ENCODE results near the gene CD46. TPM values are rescaled to one million over a fixed set of nuclear protein-coding genes. Genes with fewer than 3 reads are reported as not detected.

Gene CD46
- total and polyA plus RNA-seq, 7 donors: 18.6 to 143 (median 104) TPM

DNA sequence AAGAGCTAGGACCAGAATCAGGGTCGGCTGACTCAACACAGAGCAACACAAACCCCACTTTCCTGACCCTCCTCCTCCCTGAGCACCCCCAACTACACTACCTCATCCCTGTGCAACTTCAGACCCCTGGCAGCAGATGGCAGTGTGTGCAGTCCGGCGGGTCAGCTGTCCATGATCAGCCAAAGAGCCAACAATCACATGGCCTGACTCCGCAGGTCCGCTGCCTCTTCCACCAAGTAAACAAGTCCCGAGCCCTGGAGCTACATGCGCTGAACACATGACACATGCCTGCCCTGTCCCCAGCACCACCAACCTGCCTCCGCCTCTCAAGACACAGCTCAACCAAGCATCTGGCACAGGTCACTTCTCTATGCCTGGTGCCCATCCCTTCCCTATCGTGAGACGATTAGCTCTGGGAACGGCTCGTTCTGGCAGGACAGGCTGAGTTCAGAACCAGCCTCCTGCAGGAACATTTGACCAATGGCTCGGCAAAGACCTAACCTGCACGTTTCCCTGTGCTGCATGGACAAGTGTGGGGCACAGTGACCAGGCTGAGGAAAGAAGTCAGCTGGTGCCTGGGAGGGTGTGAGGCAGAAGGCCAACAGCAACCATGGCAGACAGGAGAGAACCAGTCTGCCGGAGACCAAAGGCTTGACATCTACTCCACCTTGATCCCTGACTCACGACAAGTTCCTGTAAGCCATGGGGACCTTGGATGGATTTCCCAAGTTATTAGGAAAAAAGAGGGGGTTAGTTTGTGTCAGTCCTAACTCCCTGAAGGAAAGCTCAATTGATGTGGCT, 60.3 kb downstream of the CD46 start:
- WGBS, 2 donors: 72 to 86% methylated on average over 16 of the region's 16 CpGs
- intact Hi-C loops (cut with DNase I): no loop called here
- Histone ChIP-seq H3K27me3 (no peaks in the 10 kb centered on the region), H3K36me3 (peaks cover 53 to 100% (median 88%) of the 10 kb centered on the region in 4 donors), H3K4me1 (peaks cover 0 to 100% (median 99%) of the 10 kb centered on the region in 4 donors), H3K27ac (peak overlapping the region; percentile 79 to 99 (median 88)), H3K9me3 (no peaks in the 10 kb centered on the region), H3K4me3 (peak overlapping the region in 2 of 4 donors; percentile 7 to 21)
- TF ChIP-seq POLR2A (IDR thresholded peaks at IDR 0.05) (no peak), POLR2AphosphoS5 (IDR thresholded peaks at IDR 0.05) (peak in 2 of 4 donors; percentile 57 to 86), EP300 (IDR thresholded peaks at IDR 0.05) (peak in 2 of 4 donors; percentile 8 to 74)
- TF ChIP-seq, protein P1, sequence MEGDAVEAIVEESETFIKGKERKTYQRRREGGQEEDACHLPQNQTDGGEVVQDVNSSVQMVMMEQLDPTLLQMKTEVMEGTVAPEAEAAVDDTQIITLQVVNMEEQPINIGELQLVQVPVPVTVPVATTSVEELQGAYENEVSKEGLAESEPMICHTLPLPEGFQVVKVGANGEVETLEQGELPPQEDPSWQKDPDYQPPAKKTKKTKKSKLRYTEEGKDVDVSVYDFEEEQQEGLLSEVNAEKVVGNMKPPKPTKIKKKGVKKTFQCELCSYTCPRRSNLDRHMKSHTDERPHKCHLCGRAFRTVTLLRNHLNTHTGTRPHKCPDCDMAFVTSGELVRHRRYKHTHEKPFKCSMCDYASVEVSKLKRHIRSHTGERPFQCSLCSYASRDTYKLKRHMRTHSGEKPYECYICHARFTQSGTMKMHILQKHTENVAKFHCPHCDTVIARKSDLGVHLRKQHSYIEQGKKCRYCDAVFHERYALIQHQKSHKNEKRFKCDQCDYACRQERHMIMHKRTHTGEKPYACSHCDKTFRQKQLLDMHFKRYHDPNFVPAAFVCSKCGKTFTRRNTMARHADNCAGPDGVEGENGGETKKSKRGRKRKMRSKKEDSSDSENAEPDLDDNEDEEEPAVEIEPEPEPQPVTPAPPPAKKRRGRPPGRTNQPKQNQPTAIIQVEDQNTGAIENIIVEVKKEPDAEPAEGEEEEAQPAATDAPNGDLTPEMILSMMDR (IDR thresholded peaks at IDR 0.05): peak; percentile 45 to 52 (median 50)
- DNase-seq: peak; percentile 93

DNA sequence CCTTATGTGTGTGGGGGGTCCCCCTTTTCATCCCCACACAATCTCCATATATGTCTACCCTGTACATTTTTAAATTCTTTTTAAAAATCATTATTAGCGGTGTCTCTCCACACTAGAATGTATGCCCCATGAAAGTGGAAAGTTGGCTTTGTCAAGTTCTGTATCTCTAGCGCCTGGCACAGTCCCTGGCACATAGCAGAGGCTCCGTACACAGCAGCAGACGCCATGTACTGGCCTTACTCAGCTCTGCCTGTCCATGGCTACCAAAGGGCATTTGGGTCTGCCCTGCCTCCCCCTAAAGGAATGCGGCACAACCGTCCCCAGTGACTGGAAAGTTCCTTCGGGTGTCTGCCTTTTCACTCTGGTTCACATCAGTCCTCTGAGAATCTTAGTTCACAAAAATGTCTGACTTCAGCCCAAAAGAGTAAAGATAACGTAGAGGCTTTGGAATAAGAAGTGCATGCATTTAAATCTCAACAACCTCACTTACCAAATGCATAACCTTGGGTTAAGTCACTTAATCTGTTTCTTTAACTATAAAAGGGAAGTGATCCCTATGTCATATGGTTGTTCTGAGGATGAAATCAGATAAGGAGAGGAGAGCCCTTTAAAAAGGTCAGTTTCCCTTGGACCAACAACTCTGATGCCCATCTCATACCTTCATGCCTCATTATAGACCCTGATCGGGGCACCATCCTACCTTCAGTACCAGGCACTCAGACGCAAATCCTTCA, 61.1 kb downstream of the CD46 start:
- no peak for DNase-seq
- intact Hi-C loops (cut with DNase I): no loop called here
- H3K4me1 ChIP-seq: peaks cover 0 to 100% (median 99%) of the 10 kb centered on the region in 4 donors
- peak overlapping the region; percentile 79 to 99 (median 88) for H3K27ac ChIP-seq
- H3K36me3 ChIP-seq: peaks cover 53 to 100% (median 86%) of the 10 kb centered on the region in 4 donors
- 92 to 94% methylated on average over 10 of the region's 10 CpGs for WGBS, 2 donors
- H3K9me3 ChIP-seq: no peaks in the 10 kb centered on the region
- TF ChIP-seq POLR2AphosphoS5 (IDR thresholded peaks at IDR 0.05) (no peak), EP300 (IDR thresholded peaks at IDR 0.05) (no peak)
- TF ChIP-seq, protein P1 (IDR thresholded peaks at IDR 0.05): no peak
- H3K4me3 ChIP-seq: peak overlapping the region in 1 of 4 donors; percentile 21
- H3K27me3 ChIP-seq: no peaks in the 10 kb centered on the region

DNA sequence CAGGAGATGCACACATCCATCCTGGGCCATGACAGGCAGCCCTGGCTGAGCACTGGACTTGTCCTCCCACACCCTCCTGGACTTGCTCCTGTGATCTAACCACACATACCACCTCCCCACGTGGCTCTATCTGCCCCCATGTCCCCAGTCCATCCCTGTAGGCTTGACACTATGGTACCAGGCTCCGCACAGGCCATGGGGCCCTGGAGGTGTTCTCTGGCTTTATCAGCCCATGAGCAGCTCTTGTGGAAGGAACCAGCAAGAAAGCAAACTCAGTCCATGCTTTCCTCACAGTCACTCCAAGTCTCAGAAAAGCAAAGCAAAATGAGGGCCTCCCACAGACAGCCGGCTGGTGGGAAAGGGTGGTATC, 61.6 kb downstream of the CD46 start:
- H3K36me3 ChIP-seq: peaks cover 50 to 98% (median 83%) of the 10 kb centered on the region in 4 donors
- DNase-seq: no peak
- intact Hi-C loops (cut with DNase I): no loop called here
- no peaks in the 10 kb centered on the region for H3K9me3 ChIP-seq
- TF ChIP-seq, protein P1 (IDR thresholded peaks at IDR 0.05): no peak
- TF ChIP-seq POLR2A (IDR thresholded peaks at IDR 0.05) (no peak), EP300 (IDR thresholded peaks at IDR 0.05) (no peak), POLR2AphosphoS5 (IDR thresholded peaks at IDR 0.05) (no peak)
- WGBS, 2 donors: 77 to 85% methylated on average over 3 of the region's 3 CpGs
- peak overlapping the region in 1 of 4 donors; percentile 21 for H3K4me3 ChIP-seq
- H3K4me1 ChIP-seq: peaks cover 0 to 100% (median 98%) of the 10 kb centered on the region in 4 donors
- peak overlapping the region; percentile 79 to 99 (median 88) for H3K27ac ChIP-seq
- H3K27me3 ChIP-seq: no peaks in the 10 kb centered on the region

DNA sequence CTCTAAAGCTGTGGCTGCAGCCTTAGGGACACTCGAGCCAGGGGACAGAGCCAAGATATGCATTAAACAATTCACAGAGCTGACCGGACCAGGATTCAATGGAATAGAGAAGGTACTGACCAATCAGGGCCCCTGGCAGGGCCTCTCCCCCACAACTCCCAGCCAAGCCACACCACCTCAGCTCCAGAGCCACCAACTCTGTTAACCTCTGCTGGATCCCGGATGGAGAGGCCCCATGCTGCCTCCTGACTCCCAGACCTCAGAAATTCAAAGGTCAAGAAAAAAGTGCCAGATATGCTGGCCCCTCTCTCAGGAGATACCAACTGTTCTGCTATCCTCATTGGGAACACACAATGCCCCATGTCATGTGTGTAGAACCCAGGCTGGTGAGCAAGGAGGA, 62.1 kb downstream of the CD46 start:
- 86 to 93% methylated on average over 3 of the region's 3 CpGs for WGBS, 2 donors
- Histone ChIP-seq H3K4me1 (peaks cover 0 to 100% (median 98%) of the 10 kb centered on the region in 4 donors), H3K27ac (peak overlapping the region; percentile 79 to 99 (median 88)), H3K36me3 (peaks cover 52 to 98% (median 82%) of the 10 kb centered on the region in 4 donors), H3K27me3 (no peaks in the 10 kb centered on the region), H3K4me3 (peak overlapping the region in 1 of 4 donors; percentile 15), H3K9me3 (no peaks in the 10 kb centered on the region)
- DNase-seq: no peak
- TF ChIP-seq, protein P1 (IDR thresholded peaks at IDR 0.05): no peak
- TF ChIP-seq POLR2AphosphoS5 (IDR thresholded peaks at IDR 0.05) (no peak), POLR2A (IDR thresholded peaks at IDR 0.05) (no peak), EP300 (IDR thresholded peaks at IDR 0.05) (no peak)
- intact Hi-C loops (cut with DNase I): no loop called here

All from sigmoid colon (tissue), 7 donors.